Epithelial cell of alveolus of lung (primary cell): Measurements from ENCODE around the gene TCF12. TPM values are rescaled to one million over a fixed set of nuclear protein-coding genes. Genes with fewer than 3 reads are reported as not detected.

Experiments used
- total RNA-seq: library from RNA; depleted of rRNA; stranded (reverse); fragments of >200 nt; gene quantifications from 2 replicates; pipeline ENCODE4 v1.2.1, GENCODE V29; 2015

TCF12 gene
- total RNA-seq: 59.6 and 160 TPM in 2 replicates

GRCh38 chr15:56918046-56918938, at the start of gene TCF12:
TCF12 (plus strand) TSS chr15:56918644; CDS start chr15:56919914, 1,270 bp downstream.

Other genes starting within 250 kb of the TCF12 start
- gene ZNF280D, start 185.1 kb upstream of the TCF12 start, total RNA-seq: 8.8 and 45.2 TPM in 2 replicates